ENCODE results near the gene PRKAR1A. TPM values are rescaled to one million over a fixed set of nuclear protein-coding genes. Genes with fewer than 3 reads are reported as not detected.

The PRKAR1A gene
- 100 to 1,000 TPM; 534 to 672 TPM for total RNA-seq

GRCh38 chr17:68512247-68512959, at the start of gene PRKAR1A:
TSS of gene PRKAR1A (plus strand) at chr17:68512430. CDS start at chr17:68515400, 2,970 bp downstream.
- Histone ChIP-seq H3K27ac (peak within 1 kb of the TSS; percentile 97 to 99), H3K4me3 (peak within 1 kb of the TSS; percentile 81 to 93), H3K4me1 (peaks cover 0 to 48% of the 10 kb centered on the region in 2 donors), H3K9me3 (no peaks in the 10 kb centered on the region), H3K36me3 (peaks cover 23% of the 10 kb centered on the region), H3K27me3 (no peaks in the 10 kb centered on the region)
- peak; percentile 95 for DNase-seq (ENCODE audit: low spot score)
- TF ChIP-seq CTCF (IDR thresholded peaks at IDR 0.05), result no peak

GRCh38 chr17:68463211-68464019, 48.8 kb upstream of the PRKAR1A start:
- H3K9me3 ChIP-seq, result no peaks in the 10 kb centered on the region
- H3K36me3 ChIP-seq, result no peaks in the 10 kb centered on the region
- no peaks in the 10 kb centered on the region for H3K27me3 ChIP-seq
- H3K4me1 ChIP-seq, result peaks cover 0 to 41% of the 10 kb centered on the region in 2 donors
- peak in 1 of 2 donors; percentile 19 for TF ChIP-seq CTCF (IDR thresholded peaks at IDR 0.05)
- H3K27ac ChIP-seq, result peak overlapping the region; percentile 91 to 95
- no peak for DNase-seq (ENCODE audit: low spot score)
- H3K4me3 ChIP-seq, result no peak overlapping the region

- Histone ChIP-seq H3K9me3 (peaks cover 0 to 7% of the 10 kb centered on the region in 2 donors), H3K36me3 (no peaks in the 10 kb centered on the region), H3K4me1 (peaks cover 0 to 22% of the 10 kb centered on the region in 2 donors), H3K27me3 (no peaks in the 10 kb centered on the region), H3K27ac (peak overlapping the region; percentile 91 to 95), H3K4me3 (no peak overlapping the region)
- TF ChIP-seq CTCF (IDR thresholded peaks at IDR 0.05), result no peak
- no peak for DNase-seq (ENCODE audit: low spot score)
These were observed 43.9 kb upstream of the PRKAR1A start for GRCh38 chr17:68468334-68468733.

GRCh38 chr17:68468788-68469187, 43.4 kb upstream of the PRKAR1A start:
- no peak for DNase-seq (ENCODE audit: low spot score)
- Histone ChIP-seq H3K4me1 (peaks cover 0 to 25% of the 10 kb centered on the region in 2 donors), H3K27me3 (no peaks in the 10 kb centered on the region), H3K36me3 (no peaks in the 10 kb centered on the region), H3K27ac (peak overlapping the region; percentile 91 to 95), H3K4me3 (no peak overlapping the region), H3K9me3 (peaks cover 0 to 7% of the 10 kb centered on the region in 2 donors)
- TF ChIP-seq CTCF (IDR thresholded peaks at IDR 0.05), result no peak

- no peak for TF ChIP-seq CTCF (IDR thresholded peaks at IDR 0.05)
- Histone ChIP-seq H3K4me3 (no peak overlapping the region), H3K27ac (peak overlapping the region; percentile 52 to 79), H3K9me3 (peaks cover 0 to 7% of the 10 kb centered on the region in 2 donors), H3K27me3 (no peaks in the 10 kb centered on the region), H3K36me3 (no peaks in the 10 kb centered on the region), H3K4me1 (peaks cover 0 to 33% of the 10 kb centered on the region in 2 donors)
- no peak for DNase-seq (ENCODE audit: low spot score)
These were observed 41.3 kb upstream of the PRKAR1A start for GRCh38 chr17:68470961-68471360.
